ENCODE data around the gene GNE.
"Not testable (repeated sequence)": the region's sequence is repeated elsewhere in the genome, so short reads cannot be mapped to it uniquely, and the experiment has no call there.

Gene GNE

DNA sequence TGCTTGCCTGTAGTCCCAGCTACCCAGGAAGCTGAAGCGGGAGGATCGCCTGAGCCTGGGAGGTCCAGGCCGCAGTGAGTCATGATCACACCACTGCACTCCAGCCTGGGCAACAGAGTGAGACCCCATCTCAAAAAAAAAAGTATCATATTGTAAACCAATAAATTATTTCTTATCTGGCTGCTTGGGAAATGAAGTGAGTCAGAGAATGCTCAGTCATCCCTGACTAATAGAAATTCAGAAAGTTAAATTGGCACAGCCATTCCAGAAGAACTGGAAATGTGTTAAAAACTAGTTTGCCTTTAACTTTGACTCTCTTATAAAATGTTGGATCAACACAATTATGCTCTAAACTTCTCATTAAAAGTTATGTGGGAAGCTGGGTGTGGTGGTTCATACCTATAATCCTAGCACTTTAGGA is 9.8 kb upstream of the GNE start:
- DNase-seq (ENCODE audit: low read depth in 1 of 2, low spot score in 1 of 2), result no peak

DNA sequence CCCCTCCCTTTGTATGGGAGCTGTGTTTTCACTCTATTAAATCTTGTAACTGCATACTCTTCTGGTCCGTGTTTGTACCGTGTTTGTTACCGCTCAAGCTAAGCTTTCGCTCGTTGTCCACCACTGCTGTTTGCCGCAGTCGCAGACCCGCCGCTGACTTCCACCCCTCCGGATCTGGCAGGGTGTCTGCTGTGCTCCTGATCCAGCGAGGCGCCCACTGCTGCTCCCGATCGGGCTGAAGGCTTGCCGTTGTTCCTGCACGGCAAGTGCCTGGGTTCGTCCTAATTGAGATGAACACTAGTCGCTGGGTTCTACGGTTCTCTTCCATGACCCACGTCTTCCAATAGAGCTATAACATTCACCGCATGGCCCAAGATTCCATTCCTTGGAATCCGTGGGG is 6.6 kb upstream of the GNE start:
- no peak for DNase-seq (ENCODE audit: low read depth in 1 of 2, low spot score in 1 of 2)

- DNase-seq (ENCODE audit: low read depth in 1 of 2, low spot score in 1 of 2), result no peak
Observed at GRCh38 chr9:36263683-36264082, 5.4 kb upstream of the GNE start.

DNA sequence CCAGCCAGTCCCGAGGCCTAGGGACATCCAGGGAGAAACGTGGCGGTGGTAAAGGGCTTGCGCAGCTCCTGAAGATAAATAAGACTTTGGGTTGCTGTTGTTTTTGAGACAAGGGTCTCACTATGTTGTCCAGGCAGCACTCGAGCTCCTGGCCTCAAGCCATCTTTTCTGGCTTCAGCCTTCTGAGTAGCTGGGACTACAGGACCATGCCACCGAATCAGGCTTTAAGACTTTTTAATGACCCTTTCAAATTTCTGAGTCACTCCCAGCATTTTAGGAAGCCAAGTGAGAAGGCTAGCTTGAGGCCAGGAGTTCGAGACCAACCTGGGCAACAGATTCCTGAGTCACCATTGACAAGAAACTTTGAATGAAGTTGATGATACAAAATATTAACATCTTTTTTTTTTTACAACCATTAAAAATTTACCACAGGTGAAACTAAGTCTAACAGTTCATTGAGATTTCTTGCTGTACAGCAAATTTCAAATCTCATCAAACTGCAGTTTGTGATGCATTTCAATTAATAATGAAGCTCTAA is 817 bp upstream of the GNE start:
- DNase-seq (ENCODE audit: low read depth in 1 of 2, low spot score in 1 of 2), result no peak

- no peak for DNase-seq (ENCODE audit: low read depth in 1 of 2, low spot score in 1 of 2)
Observed at GRCh38 chr9:36251428-36251827, 6.8 kb downstream of the GNE start.

DNA sequence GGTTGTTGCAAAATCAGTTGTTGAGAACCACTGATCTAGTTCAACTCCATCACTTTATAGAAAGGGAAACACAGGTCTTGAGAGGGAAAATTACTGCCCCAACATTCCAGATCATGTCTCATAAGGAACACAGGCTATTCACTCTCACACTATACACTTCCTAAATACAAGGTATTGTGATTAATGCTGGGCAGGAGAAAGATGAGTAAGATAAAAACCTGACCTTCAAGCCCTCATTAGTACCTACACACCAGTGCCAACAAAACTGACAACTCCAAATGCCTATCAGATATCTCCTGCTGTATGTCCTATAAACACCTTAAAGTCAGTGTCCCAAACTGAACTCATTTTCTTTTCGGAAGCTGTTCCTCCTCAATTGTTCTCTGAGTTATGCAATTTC is 8.2 kb downstream of the GNE start:
- DNase-seq (ENCODE audit: low read depth in 1 of 2, low spot score in 1 of 2), result no peak

DNA sequence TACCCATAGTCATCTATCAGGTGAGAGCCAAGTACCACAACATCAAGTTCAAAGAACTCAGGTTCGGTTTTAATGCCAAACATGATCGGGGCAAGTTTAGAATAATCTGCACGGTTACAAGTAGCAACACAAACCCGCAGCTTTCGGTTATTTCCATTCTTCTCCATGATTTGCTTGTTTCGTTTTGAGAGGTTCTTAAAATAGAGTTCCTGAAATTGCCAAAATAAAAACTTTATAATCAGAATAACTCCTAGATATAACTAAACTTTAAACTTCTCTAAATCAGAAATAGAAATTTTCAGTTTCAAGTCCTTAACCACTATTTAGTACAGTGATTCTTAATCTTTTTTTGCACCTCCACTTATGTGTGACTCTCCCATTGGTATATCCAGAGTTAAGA is 9.1 kb downstream of the GNE start:
- no peak for DNase-seq (ENCODE audit: low read depth in 1 of 2, low spot score in 1 of 2)

DNA sequence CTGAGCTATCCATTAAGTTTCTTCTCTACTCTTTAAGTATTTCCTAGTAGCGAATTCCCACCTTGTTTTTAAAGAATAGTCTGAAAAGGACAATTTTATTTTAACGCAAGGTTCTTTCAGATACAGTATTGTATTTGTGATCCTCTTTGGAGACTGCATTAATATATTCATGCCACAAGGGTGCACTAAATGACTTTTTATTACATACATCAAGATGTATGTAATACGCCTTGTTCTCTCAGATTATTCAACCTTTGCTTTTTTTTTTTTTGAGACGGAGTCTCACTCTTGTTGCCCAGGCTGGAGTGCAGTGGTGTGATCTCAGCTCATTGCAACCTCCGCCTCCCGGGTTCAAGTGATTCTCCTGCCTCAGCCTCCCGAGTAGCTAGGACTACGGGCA is 10.2 kb downstream of the GNE start:
- not testable (repeated sequence) for DNase-seq (ENCODE audit: low read depth in 1 of 2, low spot score in 1 of 2)

DNA sequence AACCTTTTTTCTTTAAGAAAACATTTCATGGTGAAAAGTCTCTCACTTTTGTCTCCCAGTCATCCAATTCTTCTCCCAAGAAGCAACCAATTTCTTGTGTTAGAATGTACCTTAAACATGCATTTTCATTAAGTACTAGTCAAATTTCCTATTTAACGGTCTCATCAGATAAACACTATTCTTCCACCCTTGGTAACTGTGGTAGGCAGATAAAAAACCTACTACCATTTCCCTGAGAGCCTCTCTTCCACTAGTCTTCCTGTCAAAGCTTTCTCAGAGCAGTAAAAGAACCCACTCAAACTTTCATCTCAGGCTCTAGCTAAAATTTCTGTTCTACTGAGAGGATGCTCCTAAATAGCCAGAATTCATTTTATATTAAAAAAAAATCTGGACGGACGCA is 10.9 kb downstream of the GNE start:
- DNase-seq (ENCODE audit: low read depth in 1 of 2, low spot score in 1 of 2), result no peak

- DNase-seq (ENCODE audit: low read depth in 1 of 2, low spot score in 1 of 2), result no peak
Observed at GRCh38 chr9:36245906-36246305, 12.3 kb downstream of the GNE start.

DNA sequence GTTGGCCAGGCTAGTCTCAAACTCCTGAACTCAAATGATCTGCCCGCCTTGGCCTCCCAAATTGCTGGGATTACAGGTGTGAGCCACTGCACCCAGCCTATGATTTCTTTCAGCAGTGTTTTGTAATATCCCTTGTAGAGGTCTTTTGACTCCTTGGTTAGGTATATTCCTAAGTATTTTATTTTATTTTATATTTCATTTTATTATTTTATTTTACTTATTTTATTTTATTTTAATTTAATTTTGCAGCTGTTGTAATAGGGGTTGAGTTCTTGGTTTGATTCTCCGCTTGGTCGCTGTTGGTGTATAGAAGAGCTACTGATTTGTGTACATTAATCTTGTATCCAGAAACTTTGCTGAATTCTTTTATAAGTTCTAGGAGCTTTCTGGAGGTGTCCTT is 18.6 kb downstream of the GNE start:
- DNase-seq (ENCODE audit: low read depth in 1 of 2, low spot score in 1 of 2), result not testable (repeated sequence)

DNA sequence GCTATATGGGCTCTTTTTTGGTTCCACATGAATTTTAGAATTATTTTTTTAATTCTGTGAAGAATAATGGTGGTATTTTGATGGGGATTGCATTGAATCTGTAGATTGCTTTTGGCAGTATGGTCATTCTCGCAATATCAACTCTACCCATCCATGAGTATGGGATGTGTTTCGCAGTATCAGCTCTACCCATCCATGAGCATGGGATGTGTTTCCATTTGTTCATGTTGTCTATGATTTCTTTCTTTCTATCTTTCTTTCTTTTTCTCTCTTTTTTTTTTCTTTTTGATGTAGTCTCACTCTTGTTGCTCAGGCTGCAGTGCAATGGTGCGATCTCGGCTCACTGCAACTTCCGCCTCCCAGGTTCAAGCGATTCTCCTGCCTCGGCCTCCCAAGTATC is 19.0 kb downstream of the GNE start:
- not testable (repeated sequence) for DNase-seq (ENCODE audit: low read depth in 1 of 2, low spot score in 1 of 2)

DNA sequence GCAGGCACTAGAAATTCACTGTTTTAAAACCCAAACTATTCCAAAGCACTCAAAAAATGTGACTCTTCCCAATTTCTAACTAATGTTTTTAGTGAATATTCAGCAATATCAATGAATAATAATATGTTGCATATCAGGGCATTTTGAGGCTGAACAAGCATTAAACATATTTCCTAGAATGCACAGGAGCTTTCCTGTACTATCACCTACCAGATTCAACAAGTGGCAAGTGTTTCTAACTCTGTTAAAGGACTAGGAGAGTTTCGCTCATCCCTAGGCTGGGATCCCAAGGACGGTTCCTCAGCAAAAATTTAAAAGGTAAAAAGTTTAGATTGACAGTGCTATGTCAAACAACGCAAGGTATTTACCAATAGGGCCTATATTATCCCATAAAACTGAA is 21.0 kb downstream of the GNE start:
- DNase-seq (ENCODE audit: low read depth in 1 of 2, low spot score in 1 of 2), result no peak

GRCh38 chr9:36222449-36222848 is 35.8 kb downstream of the GNE start:
- no peak for DNase-seq (ENCODE audit: low read depth in 1 of 2, low spot score in 1 of 2)

DNA sequence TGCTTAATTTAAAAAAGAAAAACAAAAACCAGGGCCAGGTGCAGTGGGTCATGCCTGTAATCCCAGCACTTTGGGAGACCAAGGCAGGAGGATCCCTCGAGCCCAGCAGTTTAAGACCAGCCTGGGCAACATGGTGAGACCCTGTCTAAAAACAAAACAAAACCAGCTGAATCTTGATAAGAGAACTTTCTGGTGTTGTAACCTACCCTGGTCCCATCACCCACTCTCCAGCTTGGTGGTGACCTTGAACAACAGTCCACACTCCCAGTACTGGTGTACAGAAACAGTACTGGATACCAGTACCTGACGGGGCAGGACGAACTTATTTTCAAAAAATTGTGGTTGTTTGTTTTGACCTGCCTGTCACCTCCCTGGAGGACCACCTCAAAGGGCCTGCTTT is 36.6 kb downstream of the GNE start:
- no peak for DNase-seq (ENCODE audit: low read depth in 1 of 2, low spot score in 1 of 2)

- DNase-seq (ENCODE audit: low read depth in 1 of 2, low spot score in 1 of 2), result no peak
Observed at GRCh38 chr9:36218411-36218901, 39.8 kb downstream of the GNE start.

- no peak for DNase-seq (ENCODE audit: low read depth in 1 of 2, low spot score in 1 of 2)
Observed at GRCh38 chr9:36218011-36218410, 40.2 kb downstream of the GNE start.

DNA sequence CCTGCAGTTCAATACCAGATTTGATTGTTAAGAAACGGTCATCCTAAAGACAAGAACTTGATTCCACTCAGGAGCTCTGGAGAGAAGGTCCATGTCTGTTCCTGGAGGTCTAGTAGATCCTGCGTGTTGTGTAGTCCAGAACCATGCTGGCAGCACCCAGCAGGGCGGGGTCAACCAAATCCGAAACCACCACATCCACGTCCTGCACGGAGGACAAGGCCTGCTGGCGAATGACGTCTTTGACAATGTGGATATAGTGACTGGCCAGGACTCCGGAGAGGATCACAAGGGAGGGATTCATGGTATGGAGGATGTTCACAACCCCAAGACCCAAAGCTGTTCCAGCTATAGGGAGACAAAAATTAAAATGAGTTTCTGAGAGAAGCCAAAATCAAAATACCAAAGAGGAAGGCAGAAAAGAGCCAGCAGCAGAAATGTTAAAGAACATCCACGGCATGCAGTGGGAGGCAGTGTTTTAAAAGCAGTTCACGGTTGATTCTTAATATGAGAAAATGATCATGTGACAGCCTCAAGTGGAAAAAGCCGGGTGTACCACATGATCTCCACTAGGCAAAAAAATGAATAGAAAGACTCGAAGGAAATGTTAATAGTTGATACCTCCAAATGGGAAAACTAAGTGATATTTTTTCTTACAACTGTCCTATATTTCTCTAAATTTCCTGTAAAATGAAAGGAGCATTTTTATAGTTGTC is 40.8 kb downstream of the GNE start:
- no peak for DNase-seq (ENCODE audit: low read depth in 1 of 2, low spot score in 1 of 2)

- DNase-seq (ENCODE audit: low read depth in 1 of 2, low spot score in 1 of 2), result no peak
Observed at GRCh38 chr9:36214571-36214970, 43.7 kb downstream of the GNE start.

DNA sequence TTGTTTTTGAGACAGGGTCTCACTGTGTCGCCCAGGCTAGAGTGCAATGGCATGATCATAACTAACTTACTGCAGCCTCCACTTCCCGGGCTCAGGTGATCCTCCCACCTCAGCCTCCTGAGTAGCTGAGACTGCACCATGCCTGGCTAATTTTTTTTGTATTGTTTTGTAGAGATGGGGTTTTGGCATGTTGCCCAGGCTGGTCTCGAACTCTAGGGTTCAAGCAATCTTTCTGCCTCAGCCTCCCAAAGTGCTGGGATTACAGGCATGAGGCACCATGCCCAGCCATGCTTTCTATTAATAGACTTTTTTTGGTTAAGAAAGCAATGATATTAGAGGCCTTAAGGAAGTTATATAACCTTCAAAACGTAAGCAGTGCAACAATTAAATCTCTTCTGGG is 44.3 kb downstream of the GNE start:
- DNase-seq (ENCODE audit: low read depth in 1 of 2, low spot score in 1 of 2), result no peak

DNA sequence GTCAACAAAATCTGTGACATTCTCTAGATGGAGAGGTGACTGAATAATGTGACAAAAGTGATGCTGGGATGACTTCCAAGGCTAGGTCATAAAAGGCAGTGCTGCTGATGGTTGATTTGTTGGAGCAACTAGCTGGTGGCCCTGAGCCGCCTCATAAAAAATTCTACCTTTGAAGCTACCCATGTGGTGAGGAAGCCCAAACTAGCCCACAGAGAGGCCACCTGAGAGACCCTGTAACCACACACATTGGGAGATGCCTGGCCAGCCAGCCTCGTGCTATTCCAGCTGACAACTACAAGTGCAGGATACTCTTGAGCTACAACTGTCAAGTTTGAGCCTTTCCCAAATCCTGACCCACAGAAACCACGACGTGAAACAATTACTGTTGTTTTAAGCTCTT is 44.9 kb downstream of the GNE start:
- DNase-seq (ENCODE audit: low read depth in 1 of 2, low spot score in 1 of 2), result no peak

DNA sequence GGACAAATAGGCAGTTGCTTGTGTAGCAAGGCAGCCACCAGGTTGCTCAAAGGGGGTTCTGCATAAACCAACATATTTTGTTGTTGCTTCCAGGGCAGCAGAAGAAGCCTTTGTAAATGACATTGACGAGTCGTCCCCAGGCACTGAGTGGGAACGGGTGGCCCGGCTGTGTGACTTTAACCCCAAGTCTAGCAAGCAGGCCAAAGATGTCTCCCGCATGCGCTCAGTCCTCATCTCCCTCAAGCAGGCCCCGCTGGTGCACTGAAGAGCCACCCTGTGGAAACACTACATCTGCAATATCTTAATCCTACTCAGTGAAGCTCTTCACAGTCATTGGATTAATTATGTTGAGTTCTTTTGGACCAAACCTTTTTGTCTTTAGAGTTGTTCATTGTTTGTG is 46.7 kb downstream of the GNE start:
- no peak for DNase-seq (ENCODE audit: low read depth in 1 of 2, low spot score in 1 of 2)

GRCh38 chr9:36210722-36211121 is 47.5 kb downstream of the GNE start:
- no peak for DNase-seq (ENCODE audit: low read depth in 1 of 2, low spot score in 1 of 2)
